GM19099 (cell line): ENCODE results near the gene ANKRD23.
A peak's percentile ranks its signal among the peaks of the same experiment; 100 is the strongest.

ENCODE experiments used
- POLR2A ChIP-seq: IDR thresholded peaks from 3 replicates; pipeline ENCODE4 v1.6.1; 2011; ENCODE audit warnings: low read depth; ENCODE audit not compliant: insufficient read length; ENCODE audit errors: extremely low read depth

ANKRD23 gene

DNA sequence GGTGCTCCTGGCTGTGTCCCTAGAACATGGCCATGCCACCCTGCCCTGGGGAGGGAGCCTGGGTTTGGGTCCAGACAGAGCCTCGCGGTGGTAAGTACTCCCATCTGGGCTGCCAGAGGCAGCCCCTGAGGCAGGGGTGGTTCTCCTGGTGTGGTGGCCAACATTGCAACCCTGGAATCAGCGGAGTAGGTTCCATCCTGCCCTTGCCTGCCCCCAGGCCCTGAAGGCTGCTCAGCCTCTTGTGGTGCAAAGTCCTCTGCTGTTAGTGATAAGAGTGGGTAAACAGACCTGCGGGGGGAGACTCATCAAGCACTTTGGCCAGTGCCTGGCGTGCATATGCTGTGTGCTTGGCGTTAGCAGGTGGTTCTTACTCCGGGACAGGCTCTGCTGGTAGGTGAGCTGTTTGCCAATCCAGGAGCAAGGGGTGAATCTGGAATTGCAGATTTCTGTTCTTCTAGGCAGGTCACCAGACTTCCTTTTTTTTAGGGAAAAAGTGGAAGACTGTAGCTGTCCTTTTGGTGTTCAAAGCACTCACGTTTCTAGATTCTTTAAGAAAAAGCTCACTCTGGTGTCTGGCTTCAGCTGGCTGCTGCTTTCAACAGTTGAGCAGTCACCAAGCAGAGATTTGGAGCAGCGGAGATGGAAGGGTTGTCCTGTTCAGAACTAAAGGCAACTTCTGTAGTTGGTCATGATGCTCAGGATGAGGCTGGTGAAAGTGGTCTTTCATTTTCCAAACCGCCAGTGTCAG lies 24.5 kb downstream of the ANKRD23 start:
- TF ChIP-seq POLR2A: no peak

DNA sequence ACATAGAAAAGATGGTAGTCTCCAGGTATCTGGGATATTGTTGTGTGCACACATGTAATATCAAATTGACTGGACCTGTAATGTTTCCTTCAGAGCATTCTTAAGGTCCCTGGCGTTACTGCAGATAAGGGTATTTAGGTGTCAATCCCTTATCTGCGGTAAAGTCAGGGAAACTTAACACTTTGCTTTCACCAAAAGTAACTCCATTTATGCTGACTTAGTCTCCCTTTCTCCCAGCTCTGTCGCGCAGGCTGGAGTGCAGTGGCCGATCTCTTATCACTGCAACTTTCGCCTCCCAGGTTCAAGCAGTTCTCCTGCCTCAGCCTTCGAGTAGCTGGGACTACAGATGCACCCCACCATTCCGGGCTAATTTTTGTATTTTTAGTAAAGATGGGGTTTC lies 25.9 kb downstream of the ANKRD23 start:
- TF ChIP-seq POLR2A: no peak

DNA sequence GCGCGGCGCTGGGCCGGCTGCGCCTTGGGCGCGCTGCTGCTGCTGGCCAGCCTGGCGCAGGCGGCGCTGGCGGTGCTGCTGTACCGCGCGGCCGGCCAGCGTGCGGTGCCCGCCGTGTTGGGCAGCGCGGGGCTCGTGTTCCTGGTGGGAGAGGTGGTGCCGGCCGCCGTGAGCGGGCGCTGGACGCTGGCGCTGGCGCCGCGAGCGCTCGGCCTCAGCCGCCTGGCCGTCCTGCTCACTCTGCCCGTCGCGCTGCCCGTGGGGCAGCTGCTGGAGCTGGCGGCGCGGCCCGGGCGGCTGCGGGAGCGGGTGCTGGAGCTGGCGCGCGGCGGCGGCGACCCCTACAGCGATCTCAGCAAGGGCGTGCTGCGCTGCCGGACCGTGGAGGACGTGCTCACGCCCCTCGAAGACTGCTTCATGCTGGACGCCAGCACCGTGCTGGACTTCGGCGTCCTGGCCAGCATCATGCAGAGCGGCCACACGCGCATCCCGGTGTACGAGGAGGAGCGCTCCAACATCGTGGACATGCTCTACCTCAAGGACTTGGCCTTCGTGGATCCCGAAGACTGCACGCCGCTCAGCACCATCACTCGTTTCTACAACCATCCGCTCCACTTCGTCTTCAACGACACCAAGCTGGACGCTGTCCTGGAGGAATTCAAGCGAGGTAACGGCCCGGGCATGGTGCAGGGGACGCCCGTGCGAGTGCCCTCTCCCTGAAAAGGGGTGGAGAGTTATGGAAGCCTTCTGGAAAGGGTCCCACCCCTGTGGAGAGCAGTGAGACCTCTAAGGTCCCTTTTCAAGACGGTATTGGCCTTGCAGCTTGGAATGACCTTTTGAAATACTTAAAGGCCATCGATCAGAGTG lies 26.8 kb downstream of the ANKRD23 start:
- TF ChIP-seq POLR2A: no peak

DNA sequence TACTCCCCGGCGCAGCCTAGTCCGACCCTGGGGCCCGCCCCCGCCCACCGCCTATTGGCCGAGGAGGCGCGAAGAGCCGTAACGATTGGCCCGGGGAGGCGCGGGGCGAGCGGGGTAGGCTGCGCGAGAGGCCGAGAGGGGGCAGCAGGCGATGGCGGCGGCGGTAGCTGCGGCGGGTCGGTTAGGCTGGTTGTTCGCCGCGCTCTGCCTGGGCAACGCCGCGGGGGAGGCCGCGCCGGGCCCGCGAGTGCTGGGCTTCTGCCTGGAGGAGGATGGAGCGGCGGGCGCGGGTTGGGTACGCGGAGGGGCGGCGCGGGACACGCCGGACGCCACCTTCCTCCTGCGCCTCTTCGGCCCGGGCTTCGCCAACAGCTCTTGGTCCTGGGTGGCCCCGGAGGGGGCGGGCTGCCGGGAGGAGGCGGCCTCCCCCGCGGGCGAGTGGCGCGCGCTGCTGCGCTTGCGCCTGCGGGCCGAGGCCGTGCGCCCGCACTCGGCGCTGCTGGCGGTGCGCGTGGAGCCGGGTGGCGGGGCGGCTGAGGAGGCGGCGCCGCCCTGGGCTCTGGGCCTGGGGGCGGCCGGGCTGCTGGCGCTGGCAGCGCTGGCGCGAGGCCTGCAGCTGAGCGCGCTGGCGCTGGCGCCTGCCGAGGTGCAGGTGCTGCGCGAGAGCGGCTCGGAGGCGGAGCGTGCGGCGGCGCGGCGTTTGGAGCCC lies 27.5 kb downstream of the ANKRD23 start, which contains the start of gene CNNM3:
TSS of gene CNNM3 (plus strand) at position 142 of the 709 bp plus-strand sequence. CDS start at position 152, 10 bp downstream.
- peak; percentile 76 for TF ChIP-seq POLR2A

DNA sequence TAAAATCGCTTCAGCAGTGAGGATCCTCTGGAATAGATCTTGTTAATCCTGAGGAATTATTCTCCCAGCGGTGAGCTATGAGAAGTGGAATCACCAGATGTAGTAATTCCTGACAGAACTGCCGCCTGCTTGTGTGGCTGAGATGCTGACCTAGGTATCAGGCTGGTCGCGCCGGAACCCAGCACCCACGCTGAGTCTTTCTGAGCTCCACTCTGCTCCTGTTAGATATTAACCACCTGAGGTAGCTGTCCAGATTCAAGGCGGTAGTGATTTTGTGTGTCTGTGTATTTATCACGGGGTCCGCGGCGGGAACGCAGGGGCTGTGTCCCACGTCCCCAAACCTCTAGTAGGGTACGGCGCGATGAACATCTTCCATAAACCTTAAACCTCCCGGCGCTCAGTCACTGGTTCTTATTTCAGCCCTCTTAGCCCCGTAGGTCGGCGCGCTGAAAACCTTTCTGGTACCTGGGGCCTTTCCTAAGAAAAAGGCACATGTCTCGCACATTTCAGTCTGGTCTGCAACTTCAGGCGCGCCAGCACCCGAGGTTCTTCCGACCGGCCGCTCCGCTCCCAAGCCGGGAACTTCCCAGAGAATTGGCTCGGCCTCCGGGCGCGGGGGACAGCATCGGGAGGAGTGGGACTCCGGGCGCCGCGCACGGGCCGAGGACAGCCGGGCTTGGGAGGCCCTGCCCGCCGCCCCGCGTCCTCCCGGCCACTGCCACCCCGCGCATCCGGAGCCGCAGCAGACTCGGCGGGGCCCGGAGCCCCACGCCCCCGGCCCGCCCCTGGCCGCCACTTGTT lies 28.3 kb downstream of the ANKRD23 start:
- TF ChIP-seq POLR2A: no peak

DNA sequence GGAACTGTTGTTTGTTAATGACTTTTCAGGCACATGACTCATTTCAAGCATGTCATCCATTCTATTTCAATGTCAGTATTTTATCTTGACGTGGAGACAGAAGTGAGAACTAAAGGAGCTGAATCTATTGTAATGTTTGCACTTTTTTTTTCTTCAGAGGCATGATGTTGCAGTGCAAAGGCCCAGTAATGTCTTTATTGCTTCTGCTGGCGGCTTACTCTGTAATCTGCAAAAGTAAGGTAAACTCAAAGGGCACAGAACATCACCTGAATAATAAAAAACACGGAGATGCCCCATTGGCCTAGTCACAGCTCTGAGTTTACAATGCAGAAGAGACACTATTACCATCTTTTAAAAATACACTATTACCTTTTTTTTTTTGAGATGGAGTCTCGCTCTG lies 30.2 kb downstream of the ANKRD23 start:
- no peak for TF ChIP-seq POLR2A

DNA sequence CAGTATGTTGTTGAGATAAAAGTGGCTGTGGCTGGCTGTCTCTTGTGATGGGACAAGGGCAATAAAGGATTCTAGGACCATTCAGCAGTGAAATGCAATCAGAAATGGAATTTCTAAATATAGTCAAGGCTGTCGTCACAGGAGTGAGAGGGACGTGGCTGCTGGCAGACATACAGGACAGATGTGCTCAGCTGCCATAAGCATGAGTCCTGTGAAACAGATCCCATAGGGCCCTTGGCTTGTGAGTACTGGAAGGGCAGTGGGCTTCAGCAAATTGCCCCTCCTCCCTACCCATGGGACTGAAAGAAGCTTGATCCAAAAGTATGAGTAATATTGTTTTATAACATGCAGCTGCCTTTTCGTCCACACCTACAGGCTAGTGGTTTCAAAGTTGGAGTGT lies 31.9 kb downstream of the ANKRD23 start:
- no peak for TF ChIP-seq POLR2A

DNA sequence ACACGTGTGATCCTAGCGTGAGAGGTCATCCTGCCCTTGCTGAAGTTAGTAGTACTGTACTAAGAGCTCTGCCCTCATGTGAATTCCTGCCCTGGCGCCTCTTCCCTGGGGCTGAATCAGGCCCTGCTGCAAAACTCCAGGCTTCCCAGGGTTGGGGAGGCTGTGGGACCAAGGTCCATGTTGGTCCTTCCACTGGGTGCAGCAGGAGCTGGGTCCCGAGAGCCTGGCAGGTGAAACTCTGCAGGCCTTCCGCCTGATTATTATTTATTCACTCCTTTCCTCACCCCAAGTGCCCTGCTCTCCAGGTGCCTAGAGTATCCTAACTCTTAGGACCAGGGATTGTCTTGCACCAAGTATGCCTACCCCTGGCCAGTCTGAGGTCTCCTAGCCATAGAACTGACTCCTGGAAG lies 33.0 kb downstream of the ANKRD23 start:
- TF ChIP-seq POLR2A: no peak

DNA sequence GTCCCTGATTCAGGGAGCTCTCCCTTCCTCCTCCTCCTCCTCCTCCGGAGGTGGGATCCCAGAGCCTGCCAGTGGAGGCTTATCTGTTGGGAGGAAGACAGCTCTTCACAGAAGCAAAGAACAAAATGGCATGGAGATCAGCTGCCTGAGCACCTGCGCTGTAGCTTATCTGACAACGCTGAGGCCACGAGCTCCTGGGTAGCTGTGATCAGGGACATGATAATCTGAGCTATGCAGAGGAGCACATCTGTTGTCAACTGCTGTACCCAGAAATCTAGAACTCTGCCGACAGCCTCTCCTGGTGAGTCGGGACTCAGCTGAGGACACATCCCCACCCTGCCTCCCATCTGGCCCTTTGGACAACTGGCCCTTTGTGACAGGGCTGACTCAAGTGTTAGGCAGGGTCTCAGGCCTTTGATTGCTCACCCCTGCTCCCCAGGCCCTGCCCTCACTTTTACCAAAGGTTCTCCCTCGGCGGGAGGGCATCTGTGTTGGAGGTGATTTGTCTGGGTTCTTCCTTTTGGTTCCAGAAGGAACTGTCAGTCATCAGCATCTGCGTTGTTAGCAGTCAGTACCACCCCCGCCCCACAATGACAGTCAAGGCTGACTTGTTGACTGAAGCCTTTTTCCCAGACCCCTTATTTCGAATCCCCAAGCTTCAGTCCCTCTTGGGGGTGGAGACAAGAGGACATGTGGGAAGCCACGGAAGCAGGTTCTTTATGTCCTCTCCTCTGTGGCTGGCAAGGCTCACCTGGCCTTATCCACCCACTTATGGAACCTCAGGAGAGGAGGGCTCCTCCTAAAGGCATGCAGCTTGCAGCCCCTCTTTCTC lies 33.7 kb downstream of the ANKRD23 start:
- no peak for TF ChIP-seq POLR2A

DNA sequence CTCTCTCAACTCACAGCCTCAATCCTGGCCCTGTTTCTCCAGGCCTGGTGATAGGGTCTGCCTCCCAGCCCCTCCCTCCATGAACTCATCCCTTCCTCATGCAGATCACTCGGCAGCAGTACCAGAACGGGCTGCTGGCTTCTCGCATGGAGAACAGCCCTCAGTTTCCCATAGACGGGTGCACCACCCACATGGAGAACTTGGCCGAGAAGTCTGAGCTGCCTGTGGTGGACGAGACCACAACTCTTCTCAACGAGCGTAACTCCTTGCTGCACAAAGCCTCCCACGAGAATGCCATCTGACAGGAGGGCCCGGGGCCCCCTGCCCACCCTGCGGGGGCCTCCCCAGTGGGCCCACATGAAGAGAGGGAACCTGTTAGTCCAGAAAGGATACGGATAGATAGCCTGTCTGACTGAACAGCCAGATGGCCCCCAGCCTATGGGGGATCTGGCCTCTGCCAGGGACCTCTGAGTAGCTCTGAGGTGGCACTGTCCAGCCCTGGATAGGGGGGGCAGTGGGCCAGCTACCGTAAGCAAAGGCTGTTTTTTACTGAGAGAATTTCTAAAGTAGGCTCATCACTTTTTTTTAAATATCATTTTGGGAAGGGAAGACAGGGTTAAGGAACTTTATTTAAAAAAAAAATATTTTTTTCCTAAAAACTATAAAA lies 34.5 kb downstream of the ANKRD23 start:
- TF ChIP-seq POLR2A: no peak

DNA sequence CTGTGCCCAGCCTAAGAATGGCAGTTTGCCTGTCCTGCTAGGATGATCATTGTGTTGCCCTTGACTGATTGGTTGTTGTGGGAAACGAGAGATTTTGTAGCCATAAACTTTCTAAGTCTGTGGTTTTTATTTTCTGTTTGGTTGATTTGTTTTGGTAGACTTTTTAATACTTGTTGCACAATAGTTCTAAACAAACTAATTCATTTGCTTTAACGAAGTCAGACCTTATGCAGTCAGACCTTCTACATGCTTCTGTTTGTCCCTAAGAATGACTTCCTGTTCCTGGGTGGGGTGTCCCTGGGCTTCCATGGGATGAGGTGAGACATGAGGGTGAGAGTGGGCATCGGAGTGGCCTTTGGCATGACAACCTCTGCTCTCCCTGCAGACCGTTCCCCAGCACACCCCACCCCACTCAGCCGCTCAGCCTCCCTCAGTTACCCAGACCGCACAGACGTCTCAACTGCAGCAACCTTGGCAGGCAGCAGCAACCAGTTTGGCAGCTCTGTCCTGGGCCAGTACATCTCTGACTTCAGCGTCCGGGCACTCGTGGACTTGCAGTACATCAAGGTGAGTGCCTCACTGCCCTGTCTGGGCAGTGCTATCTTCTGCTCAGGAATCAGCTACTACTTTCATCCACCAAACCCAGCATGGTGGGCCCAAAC lies 35.5 kb downstream of the ANKRD23 start:
- TF ChIP-seq POLR2A: no peak

DNA sequence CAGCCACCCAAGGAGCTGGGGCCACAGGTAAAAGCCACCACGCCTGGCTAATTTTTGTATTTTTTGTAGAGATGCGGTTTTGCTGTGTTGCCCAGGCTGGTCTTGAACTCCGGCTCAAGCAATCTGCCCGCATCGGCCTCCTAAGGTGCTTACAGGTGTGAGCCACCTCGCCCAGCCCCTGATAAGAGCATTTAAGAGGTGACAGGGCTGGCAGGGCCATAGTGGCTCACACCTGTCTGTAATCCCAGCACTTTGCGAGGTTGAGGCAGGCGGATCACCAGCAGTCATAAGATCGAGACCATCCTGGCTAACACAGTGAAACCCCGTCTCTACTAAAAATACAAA lies 36.7 kb downstream of the ANKRD23 start:
- no peak for TF ChIP-seq POLR2A
